ENCODE data around the gene MOV10L1.

MOV10L1 gene

GRCh38 chr22:50175191-50175461, 85.3 kb downstream of the MOV10L1 start:
- Histone ChIP-seq H3K9ac (ENCODE audit: low read depth, low read length, poor library complexity) (no peak overlapping the region), H2BK15ac (ENCODE audit: low read length) (no peak overlapping the region)

DNA sequence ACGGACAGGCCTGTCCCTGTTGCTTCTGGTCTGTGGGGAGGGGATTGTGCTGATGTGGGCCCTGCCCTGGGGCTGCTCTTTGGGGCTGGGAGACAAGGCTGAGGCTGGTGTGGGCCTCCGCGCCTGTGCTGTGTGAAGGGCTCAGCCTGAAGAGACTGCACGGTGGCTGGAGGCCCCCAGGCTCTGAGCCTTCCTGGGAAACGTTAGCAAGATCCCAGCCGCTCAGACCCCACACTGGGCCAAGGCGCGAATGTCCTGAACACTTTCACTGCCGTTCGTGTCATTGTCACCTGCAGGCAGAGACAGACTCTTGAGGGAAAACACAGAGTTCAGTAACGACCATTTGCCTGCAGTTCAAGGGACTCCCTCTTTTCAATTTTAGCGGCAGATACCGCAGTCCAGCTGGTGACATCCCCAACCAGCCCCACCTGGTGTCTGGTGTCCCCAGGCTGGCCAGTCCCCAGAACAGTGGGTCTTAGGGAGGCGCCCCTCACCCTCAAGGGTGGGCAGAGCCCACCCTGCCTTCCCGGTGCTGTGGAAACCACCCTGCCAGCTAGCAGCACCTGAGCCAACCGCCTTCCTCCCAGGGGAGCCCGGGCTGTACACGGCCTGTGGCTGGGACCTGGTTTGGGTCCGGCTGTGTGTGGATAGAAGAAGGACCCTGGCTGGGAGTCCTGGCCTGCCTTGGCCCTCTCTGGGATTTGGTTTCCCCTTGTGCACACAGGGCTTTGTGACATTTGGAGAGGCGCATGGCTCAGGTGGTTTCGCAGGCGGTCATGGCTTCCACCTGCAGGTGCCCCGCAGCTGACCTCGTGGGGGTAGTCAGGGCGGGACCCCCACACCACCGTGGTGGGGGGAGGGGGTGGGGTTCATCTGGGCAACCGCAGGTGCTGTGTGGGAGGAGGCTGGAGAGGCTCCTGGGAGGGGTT, 86.4 kb downstream of the MOV10L1 start:
- Histone ChIP-seq H4K8ac (ENCODE audit: low read depth, low read length) (no peak overlapping the region), H3K4ac (ENCODE audit: low read length) (no peak overlapping the region), H3K14ac (ENCODE audit: low read length) (peak overlapping the region; percentile 64), H3K4me3 (ENCODE audit: low read length in 2 of 2) (no peak overlapping the region), H2AFZ (ENCODE audit: low read length) (peak overlapping the region; percentile 20), H2AK5ac (ENCODE audit: low read depth, low read length) (no peak overlapping the region), H3K27me3 (ENCODE audit: control insufficient read depth in 3 of 3, insufficient read depth in 3 of 3, low read depth in 1 of 3, low read length in 3 of 3) (peaks cover 0 to 38% (median 7%) of the 10 kb centered on the region in 3 experiments), H3K23ac (ENCODE audit: low read depth, low read length, poor library complexity) (peak overlapping the region; percentile 85), H3K9me3 (replicated peaks in 1 of 2; ENCODE audit: control insufficient read depth in 2 of 2, insufficient read depth in 1 of 2, low read depth in 1 of 2, low read length in 2 of 2) (peaks cover 0 to 6% of the 10 kb centered on the region in 2 donors), H3K79me1 (ENCODE audit: low read depth, low read length) (peaks cover 6% of the 10 kb centered on the region), H2BK120ac (ENCODE audit: low read depth, low read length) (no peak overlapping the region), H3K18ac (ENCODE audit: low read length) (peak overlapping the region; percentile 13), H3K36me3 (replicated peaks in 1 of 2; ENCODE audit: control insufficient read depth in 2 of 2, insufficient read depth in 2 of 2, low read length in 2 of 2) (no peaks in the 10 kb centered on the region), H4K91ac (ENCODE audit: low read depth, low read length, poor library complexity) (no peak overlapping the region), H2BK15ac (ENCODE audit: low read length) (peak overlapping the region; percentile 67), H3K4me1 (ENCODE audit: control insufficient read depth in 2 of 2, insufficient read depth in 1 of 2, low read depth in 1 of 2, low read length in 2 of 2) (peaks cover 2 to 4% of the 10 kb centered on the region in 2 donors), H3K9ac (ENCODE audit: low read depth, low read length, poor library complexity) (no peak overlapping the region), H3K27ac (replicated peaks; ENCODE audit: low read length) (no peak overlapping the region), H2BK5ac (ENCODE audit: low read length) (peak overlapping the region; percentile 39), H2BK12ac (ENCODE audit: low read length) (no peak overlapping the region), H3K4me2 (ENCODE audit: insufficient read depth, low read length, poor library complexity, severe bottlenecking) (no peak overlapping the region)
- no peak for DNase-seq (ENCODE audit: low spot score)
- no CpG with 5 or more reads among the region's 27 CpGs for whole genome bisulfite sequencing, 2 donors (ENCODE audit: extremely low coverage in 2 of 2, insufficient read length in 2 of 2, insufficient replicate concordance in 1 of 2)

More at GRCh38 chr22:50175191-50175461, 85.3 kb downstream of the MOV10L1 start:
- Histone ChIP-seq H3K4me3 (ENCODE audit: low read length in 2 of 2) (no peak overlapping the region), H3K14ac (ENCODE audit: low read length) (peak overlapping the region; percentile 89), H3K23ac (ENCODE audit: low read depth, low read length, poor library complexity) (no peak overlapping the region), H3K18ac (ENCODE audit: low read length) (peak overlapping the region; percentile 38), H4K8ac (ENCODE audit: low read depth, low read length) (no peak overlapping the region), H2BK5ac (ENCODE audit: low read length) (no peak overlapping the region), H3K79me1 (ENCODE audit: low read depth, low read length) (peaks cover 4% of the 10 kb centered on the region), H2AFZ (ENCODE audit: low read length) (no peak overlapping the region), H2BK120ac (ENCODE audit: low read depth, low read length) (no peak overlapping the region), H3K4ac (ENCODE audit: low read length) (no peak overlapping the region), H3K27me3 (ENCODE audit: control insufficient read depth in 3 of 3, insufficient read depth in 3 of 3, low read depth in 1 of 3, low read length in 3 of 3) (peaks cover 0 to 45% (median 13%) of the 10 kb centered on the region in 3 experiments), H3K27ac (replicated peaks; ENCODE audit: low read length) (no peak overlapping the region), H3K36me3 (replicated peaks in 1 of 2; ENCODE audit: control insufficient read depth in 2 of 2, insufficient read depth in 2 of 2, low read length in 2 of 2) (no peaks in the 10 kb centered on the region), H2BK12ac (ENCODE audit: low read length) (no peak overlapping the region), H3K4me2 (ENCODE audit: insufficient read depth, low read length, poor library complexity, severe bottlenecking) (no peak overlapping the region), H3K4me1 (ENCODE audit: control insufficient read depth in 2 of 2, insufficient read depth in 1 of 2, low read depth in 1 of 2, low read length in 2 of 2) (peaks cover 2 to 5% of the 10 kb centered on the region in 2 donors), H4K91ac (ENCODE audit: low read depth, low read length, poor library complexity) (no peak overlapping the region), H3K9me3 (replicated peaks in 1 of 2; ENCODE audit: control insufficient read depth in 2 of 2, insufficient read depth in 1 of 2, low read depth in 1 of 2, low read length in 2 of 2) (peaks cover 0 to 6% of the 10 kb centered on the region in 2 donors), H2AK5ac (ENCODE audit: low read depth, low read length) (peak overlapping the region; percentile 56)
- no peak for DNase-seq (ENCODE audit: low spot score)
- no CpG with 5 or more reads among the region's 6 CpGs for WGBS, 2 donors (ENCODE audit: extremely low coverage in 2 of 2, insufficient read length in 2 of 2, insufficient replicate concordance in 1 of 2)

DNA sequence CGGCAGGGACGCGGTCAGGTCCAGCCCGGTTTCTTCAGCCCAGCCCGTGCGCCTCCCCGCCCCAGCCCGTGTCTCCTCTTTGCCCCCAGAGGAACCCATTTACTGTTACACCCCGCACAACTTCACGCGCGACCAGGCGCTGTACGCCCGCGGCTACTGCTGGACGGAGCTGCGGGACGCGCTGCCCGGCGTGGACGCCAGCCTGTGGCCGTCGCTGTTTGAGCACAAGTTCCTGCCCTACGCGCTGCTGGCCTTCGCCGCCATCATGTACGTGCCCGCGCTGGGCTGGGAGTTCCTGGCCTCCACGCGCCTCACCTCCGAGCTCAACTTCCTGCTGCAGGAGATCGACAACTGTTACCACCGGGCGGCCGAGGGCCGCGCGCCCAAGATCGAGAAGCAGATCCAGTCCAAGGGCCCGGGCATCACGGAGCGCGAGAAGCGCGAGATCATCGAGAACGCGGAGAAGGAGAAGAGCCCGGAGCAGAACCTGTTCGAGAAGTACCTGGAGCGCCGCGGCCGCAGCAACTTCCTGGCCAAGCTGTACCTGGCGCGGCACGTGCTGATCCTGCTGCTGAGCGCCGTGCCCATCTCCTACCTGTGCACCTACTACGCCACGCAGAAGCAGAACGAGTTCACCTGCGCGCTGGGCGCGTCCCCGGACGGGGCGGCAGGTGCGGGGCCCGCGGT, 87.2 kb downstream of the MOV10L1 start:
- Histone ChIP-seq H2AK5ac (ENCODE audit: low read depth, low read length) (peak overlapping the region; percentile 70), H3K4me3 (ENCODE audit: low read length in 2 of 2) (no peak overlapping the region), H3K27ac (replicated peaks; ENCODE audit: low read length) (no peak overlapping the region), H2BK5ac (ENCODE audit: low read length) (peak overlapping the region; percentile 39), H3K36me3 (replicated peaks in 1 of 2; ENCODE audit: control insufficient read depth in 2 of 2, insufficient read depth in 2 of 2, low read length in 2 of 2) (no peaks in the 10 kb centered on the region), H3K4ac (ENCODE audit: low read length) (peak overlapping the region; percentile 53), H3K4me1 (ENCODE audit: control insufficient read depth in 2 of 2, insufficient read depth in 1 of 2, low read depth in 1 of 2, low read length in 2 of 2) (peaks cover 2 to 4% of the 10 kb centered on the region in 2 donors), H2BK15ac (ENCODE audit: low read length) (peak overlapping the region; percentile 67), H4K8ac (ENCODE audit: low read depth, low read length) (no peak overlapping the region), H2AFZ (ENCODE audit: low read length) (no peak overlapping the region), H3K79me1 (ENCODE audit: low read depth, low read length) (peaks cover 6% of the 10 kb centered on the region), H3K27me3 (ENCODE audit: control insufficient read depth in 3 of 3, insufficient read depth in 3 of 3, low read depth in 1 of 3, low read length in 3 of 3) (peaks cover 0 to 30% (median 1%) of the 10 kb centered on the region in 3 experiments), H3K9me3 (replicated peaks in 1 of 2; ENCODE audit: control insufficient read depth in 2 of 2, insufficient read depth in 1 of 2, low read depth in 1 of 2, low read length in 2 of 2) (peaks cover 0 to 6% of the 10 kb centered on the region in 2 donors), H3K23ac (ENCODE audit: low read depth, low read length, poor library complexity) (peak overlapping the region; percentile 92), H3K4me2 (ENCODE audit: insufficient read depth, low read length, poor library complexity, severe bottlenecking) (no peak overlapping the region), H2BK12ac (ENCODE audit: low read length) (peak overlapping the region; percentile 58), H3K9ac (ENCODE audit: low read depth, low read length, poor library complexity) (no peak overlapping the region), H3K18ac (ENCODE audit: low read length) (peak overlapping the region; percentile 76), H4K91ac (ENCODE audit: low read depth, low read length, poor library complexity) (no peak overlapping the region), H2BK120ac (ENCODE audit: low read depth, low read length) (no peak overlapping the region), H3K14ac (ENCODE audit: low read length) (peak overlapping the region; percentile 56)
- WGBS, 2 donors (ENCODE audit: extremely low coverage in 2 of 2, insufficient read length in 2 of 2, insufficient replicate concordance in 1 of 2), result no CpG with 5 or more reads among the region's 76 CpGs
- DNase-seq (ENCODE audit: low spot score), result no peak
